Measurements from ENCODE around the gene LRRC57.
"Not testable (repeated sequence)": the region's sequence is repeated elsewhere in the genome, so short reads cannot be mapped to it uniquely, and the experiment has no call there.

Gene LRRC57

GRCh38 chr15:42548249-42549031 lies at the start of gene LRRC57, which contains the start of gene HAUS2:
Gene LRRC57, minus strand, starts transcription at chr15:42548793. Its CDS starts 359 bp downstream, at chr15:42548434.
Gene HAUS2, plus strand, starts transcription at chr15:42548838. Its CDS starts 35 bp downstream, at chr15:42548873.
- DNase-seq (ENCODE audit: low spot score), result peak; percentile 91

GRCh38 chr15:42595626-42596240 lies 47.1 kb upstream of the LRRC57 start:
- no peak for DNase-seq (ENCODE audit: low spot score)

GRCh38 chr15:42594095-42594494 lies 45.5 kb upstream of the LRRC57 start:
- no peak for DNase-seq (ENCODE audit: low spot score)

DNA sequence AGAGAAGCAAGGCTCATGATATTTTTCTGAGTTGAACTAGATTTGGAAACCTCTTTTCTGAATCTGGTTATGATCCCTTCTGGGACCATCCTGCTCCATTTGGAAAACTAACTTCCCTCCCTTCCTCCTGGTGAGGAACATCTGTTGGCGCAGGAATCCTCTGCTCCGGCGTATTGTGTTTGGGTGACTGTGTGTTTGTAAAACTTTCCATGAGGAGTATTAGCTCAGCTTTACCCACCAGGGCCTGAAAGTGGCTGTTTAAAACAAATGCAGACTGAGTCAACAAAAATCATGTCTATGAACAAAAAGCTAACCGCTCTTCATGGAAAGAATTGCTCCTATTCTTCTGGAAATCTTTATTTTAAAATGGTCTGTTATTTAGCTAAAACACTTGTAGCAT lies 44.5 kb upstream of the LRRC57 start:
- DNase-seq (ENCODE audit: low spot score), result no peak

DNA sequence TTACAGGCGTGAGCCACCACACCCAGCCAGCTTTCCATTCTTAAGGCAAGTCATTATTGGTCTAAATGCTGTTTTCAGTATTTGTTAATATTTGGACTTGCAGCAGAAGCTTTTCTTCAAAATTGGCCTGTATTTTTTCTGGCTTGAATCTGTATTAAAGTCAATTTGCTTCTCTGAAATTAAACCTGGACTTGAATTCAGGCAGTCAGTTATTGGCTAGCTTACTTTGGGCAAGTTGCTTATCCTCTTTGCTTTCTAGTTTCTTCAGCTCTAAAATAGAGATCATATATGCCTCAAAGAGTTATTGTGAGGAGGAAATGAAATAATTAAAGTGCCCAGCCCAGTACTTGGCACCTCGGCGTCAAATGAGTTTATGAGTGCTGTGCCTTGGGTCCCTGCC lies 44.1 kb upstream of the LRRC57 start:
- DNase-seq (ENCODE audit: low spot score), result no peak

DNA sequence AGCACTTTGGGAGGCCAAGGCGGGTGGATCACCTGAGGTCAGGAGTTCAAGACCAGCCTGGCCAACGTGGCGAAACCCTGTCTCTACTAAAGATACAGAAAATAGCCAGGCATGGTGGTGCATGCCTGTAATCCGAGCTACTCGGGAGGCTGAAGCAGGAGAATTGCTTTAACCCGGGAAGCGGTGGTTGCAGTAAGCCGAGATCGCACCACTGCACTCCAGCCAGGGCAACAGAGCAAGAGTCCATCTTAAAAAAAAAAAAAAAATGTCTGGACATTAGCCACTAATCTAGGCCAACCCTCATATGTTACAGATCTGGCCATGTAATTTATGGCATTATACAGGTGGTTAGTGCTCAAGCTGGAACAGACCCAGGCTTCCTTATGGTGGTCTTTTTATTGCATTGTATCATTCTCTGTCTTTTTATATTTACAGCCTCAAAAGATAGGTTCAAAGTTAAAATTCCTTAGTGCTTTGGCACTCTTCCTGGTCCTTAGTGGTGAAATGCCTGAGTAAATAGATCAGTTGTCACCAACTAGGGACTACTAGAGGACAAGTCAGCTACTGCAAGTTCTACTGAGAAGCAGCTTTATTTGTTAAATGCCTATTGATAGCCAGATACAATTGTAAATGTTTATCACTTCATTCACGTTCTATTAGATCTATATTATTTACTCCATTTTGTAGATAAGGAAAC lies 42.8 kb upstream of the LRRC57 start:
- no peak for DNase-seq (ENCODE audit: low spot score)

DNA sequence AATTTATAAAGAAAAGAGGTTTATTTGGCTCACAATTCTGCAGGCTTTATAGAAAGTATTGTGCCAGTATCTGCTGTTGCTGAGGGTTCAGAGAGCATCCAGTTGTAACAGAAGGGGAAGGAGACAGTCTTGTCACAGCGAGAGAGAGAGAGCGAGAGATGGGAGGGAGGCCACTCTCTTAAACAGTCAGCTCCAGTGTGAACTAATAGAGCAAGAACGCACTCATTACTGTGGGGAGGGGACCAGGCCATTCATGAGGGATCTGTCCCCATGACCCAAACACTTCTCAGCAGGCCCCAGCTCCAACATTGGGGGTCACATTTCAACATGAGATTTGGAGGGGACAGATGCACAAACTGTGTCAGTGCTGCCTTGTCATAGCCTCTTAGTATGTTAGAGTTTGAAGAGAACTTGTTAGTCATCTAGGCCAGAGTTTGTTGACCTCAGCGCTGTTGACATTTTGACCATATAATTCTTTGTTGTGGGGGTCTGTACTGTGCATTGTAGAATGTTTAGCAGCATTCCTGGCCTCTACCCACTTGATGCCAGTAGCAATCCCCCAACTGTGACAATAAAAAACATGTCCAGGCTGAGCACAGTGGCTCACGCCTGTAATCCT lies 42.1 kb upstream of the LRRC57 start:
- DNase-seq (ENCODE audit: low spot score), result no peak

DNA sequence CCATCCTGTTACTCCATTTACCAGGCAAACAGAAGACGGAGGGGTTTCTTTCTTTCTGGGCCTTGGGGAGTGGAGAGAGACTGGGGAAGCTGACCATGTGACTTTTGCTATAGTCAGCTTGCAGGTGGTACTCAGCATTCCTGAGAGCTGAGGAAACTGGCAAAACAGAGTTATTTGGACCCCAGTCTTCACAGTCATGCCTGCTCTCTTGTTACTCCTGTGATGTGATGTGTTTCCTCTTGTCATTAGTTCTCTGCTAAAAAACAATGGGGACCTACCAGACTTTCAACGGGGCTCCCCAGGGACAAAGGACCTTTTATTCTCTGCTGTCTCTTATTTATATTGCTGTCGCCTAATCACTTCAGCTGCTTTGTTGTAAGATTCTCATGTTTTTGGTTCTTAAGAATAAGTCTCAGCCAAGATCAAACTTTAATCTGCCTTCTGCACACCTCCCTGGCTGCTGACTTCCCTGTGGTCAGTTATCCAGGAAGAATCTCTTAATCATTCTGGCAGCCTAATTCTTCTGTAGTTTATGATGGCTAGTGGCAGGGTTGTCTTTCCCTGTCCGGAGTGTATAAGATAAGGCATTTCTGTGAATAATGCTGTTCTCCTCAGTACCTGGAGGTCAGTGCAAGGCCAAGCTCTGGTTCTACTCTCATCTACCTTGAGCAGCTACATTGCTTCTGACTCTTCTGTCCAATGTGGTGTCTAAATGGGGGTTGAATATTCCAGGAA lies 35.6 kb upstream of the LRRC57 start:
- no peak for DNase-seq (ENCODE audit: low spot score)

- no peak for DNase-seq (ENCODE audit: low spot score)
These were observed 34.2 kb upstream of the LRRC57 start for GRCh38 chr15:42582569-42583375.

- peak; percentile 44 for DNase-seq (ENCODE audit: low spot score)
These were observed 32.7 kb upstream of the LRRC57 start for GRCh38 chr15:42581272-42581730.

- no peak for DNase-seq (ENCODE audit: low spot score)
These were observed 30.5 kb upstream of the LRRC57 start for GRCh38 chr15:42578984-42579537.

GRCh38 chr15:42577514-42578031 lies 29.0 kb upstream of the LRRC57 start:
- no peak for DNase-seq (ENCODE audit: low spot score)

DNA sequence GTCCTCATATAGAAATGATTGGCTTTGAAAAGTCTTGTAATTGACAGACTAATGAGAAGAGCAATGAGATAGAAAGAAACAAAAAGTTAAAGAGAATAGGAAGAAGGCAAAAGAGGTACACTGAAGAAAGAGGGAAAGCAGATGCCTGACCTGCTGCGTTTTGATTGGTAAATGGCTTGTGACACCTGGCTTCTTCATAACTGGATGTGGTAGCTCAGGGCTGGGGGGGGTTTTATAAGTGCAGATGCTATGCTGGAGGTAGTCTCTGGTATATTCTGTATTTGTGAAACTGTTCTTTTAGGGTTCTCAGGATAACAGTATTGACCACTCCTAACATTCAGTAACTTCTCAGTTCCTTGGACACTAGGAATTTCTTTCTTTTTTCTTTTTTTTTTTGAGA lies 28.2 kb upstream of the LRRC57 start:
- DNase-seq (ENCODE audit: low spot score), result no peak

DNA sequence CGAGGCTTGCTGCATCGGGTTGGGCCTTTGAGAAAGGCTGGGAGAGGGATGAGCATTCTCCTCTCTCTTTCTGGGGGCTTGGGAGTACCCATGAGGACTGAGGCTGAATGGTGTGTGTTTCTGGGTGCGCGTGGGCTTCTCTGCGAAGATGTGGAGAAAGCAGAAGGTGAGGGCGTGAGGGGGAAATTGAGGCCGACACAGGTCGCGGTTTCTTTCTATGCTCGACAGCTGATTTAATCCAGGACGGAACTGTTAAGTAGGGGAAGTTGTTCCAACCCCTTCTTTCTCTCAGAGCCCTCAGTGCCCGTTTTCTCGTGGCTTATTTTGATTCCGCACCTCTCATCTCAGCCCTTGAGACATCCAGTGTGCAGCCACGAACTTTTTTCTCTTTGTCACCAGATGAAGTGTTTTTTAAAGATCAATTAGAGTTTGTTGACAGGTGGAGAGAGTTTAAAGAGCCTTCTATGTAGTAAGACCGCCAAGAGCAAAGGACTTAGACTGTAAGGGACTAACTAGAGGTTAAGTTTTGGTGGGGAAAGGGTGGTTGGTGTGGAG lies 27.5 kb upstream of the LRRC57 start:
- no peak for DNase-seq (ENCODE audit: low spot score)

DNA sequence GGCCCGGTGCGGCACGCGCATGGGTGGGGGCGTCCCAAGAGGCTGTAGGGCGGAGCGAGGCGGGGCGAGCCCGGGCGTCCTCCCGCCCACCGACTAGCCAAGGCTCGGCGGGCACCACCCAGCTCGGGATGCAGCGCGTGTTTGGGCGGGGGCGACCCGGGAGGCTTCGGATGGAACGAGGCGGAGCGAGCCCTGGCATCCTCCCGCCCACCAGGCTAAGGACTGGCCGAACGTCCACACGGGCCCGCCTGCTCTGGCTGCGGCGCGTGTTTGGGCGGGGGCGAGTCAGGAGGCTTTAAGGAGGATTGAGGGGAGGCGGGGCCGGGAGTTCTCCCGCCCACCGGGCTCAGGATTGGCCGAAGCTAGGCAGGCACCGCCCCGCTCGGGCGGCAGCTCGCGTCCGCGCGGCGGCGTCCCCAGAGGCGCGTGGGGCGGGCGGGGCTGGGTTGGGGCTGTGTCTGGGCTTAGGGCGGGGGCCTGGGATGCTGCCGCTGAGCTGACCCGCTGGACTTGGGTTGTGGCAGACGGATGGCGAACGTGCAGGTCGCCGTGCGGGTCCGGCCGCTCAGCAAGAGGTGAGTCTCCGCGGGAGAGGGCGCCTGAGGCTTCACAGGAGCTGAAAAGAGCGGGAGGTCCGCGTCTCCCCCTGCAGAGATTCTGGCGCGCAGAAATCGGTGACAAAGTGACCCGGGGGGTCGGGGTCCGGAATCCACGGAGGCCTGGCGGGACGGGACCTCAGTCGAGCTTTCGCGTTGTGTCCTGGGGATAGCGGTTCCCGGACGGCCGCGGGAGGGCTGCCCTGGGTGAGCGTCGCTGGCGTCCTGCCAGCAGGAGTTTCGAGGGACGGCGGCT lies 26.8 kb upstream of the LRRC57 start, which contains the start of gene STARD9:
Gene STARD9, plus strand, starts transcription at position 419 of the 852 bp plus-strand sequence. Its CDS starts 110 bp downstream, at position 529.
- peak; percentile 96 for DNase-seq (ENCODE audit: low spot score)

DNA sequence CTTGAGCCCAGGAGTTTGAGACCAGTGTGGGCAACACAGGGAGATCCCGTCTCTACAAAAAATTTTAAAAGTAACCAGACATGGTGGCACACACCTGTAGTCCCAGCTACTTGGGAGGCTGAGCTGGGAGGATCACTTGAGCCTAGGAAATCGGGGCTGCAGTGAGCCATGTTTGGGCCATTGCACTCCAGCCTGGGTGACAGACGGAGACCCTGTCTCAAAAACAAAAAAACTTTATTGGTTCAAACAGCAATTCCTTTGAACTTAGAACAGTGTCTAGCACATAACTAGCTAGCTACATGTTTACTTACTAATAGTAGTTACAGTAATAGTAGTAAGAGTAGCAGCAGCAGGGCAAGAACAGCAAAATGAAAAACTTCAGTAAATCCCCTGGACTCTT lies 10.1 kb upstream of the LRRC57 start:
- no peak for DNase-seq (ENCODE audit: low spot score)

GRCh38 chr15:42556550-42557207 lies 8.1 kb upstream of the LRRC57 start:
- not testable (repeated sequence) for DNase-seq (ENCODE audit: low spot score)

DNA sequence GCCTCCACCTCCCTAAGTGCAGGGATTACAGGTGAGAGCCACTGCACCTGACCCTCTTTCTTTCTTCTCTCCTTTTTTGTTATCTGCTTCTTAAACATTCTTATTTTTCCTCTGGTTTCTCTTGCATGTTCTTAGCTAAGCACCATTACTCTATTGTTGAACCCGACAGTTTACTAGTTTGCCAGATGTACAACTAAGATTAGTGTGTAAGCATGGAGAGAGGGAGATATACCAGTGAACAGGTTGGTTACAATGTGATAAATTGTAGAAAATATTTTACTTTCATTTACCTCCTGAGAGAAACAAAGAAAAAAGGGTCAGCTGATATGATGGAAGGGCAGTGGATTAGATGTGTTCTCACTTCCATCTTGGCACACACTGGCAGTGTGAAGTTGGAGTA lies 5.0 kb upstream of the LRRC57 start:
- no peak for DNase-seq (ENCODE audit: low spot score)

Measured in hematopoietic multipotent progenitor cell treated with erythropoietin and hydrocortisone succinate and interleukin-3 and kit ligand, for 15 days (in vitro differentiated cells).